ENCODE measurements around the gene PRPF6. TPM values are rescaled to one million over a fixed set of nuclear protein-coding genes. Genes with fewer than 3 reads are reported as not detected.

The PRPF6 gene
- total RNA-seq, 4 donors from 2014 or later = 39.3 to 68.4 (median 47.7) TPM

DNA sequence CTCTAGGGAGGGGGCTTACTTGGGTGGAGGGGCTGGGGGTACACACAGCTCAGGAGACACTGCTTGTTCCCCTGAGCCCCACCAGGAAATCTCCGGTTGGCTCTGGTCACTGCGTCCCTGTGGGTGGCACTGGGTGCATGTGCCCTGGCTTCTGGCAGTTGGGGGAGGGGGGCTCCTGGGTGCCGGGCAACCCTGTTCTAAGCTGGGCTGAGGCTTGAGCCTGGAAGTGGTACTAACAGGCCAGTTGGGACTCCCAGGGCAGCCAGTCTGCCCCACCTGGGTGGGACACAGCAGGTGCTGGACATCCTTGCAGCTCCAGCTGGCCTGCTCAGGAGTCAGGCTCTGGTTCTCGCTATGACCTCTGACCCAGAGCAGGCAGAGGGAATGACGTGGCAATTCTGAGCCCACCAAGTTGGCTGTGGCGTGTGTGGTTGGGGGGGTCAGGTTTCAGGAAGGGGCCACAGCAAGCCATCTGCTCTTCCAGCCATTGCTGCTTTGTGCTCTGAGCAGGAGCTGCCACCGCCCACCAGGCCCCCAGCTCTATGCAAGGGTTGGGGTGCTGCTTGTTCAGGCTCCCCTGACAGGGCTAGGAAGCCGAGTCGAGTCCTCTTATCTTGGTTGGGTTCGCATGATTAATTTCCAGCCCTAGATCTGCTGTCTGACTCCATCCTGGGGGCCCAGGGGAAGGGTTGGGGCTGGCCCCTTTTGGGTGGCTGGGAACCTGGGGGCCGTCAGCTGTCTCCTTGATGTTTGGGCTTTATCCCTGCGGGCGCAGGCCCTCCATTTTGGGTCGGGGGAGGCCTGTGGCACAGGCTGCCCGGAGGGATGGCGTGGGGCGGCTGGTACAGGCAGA, 55.6 kb downstream of the PRPF6 start:
- in situ Hi-C loops (cut with MboI; ENCODE audit: low sequenced_read_pairs in 4 of 4) = no loop called here

DNA sequence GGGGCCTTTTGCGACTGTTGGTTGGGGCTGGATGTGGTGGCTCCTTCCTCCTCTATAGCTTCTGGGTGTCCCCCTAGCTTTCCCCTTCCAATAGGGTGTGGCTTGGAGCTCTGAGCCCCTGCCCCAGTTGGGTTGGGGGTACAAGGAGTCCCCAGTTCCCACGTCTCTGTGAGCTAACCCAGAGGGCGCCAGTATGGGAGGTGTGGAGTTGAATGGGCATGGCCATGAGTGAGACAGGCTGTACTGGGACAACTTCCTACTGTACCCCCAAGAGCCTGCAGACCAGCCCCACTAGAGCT, 56.2 kb downstream of the PRPF6 start:
- no peak overlapping the region for H3K4me3 ChIP-seq
- intact Hi-C loops (cut with DNase I; ENCODE audit: low total_unique reads) (no loop called here), in situ Hi-C loops (cut with MboI; ENCODE audit: low sequenced_read_pairs in 4 of 4) (no loop called here)
- TF ChIP-seq, protein P1, sequence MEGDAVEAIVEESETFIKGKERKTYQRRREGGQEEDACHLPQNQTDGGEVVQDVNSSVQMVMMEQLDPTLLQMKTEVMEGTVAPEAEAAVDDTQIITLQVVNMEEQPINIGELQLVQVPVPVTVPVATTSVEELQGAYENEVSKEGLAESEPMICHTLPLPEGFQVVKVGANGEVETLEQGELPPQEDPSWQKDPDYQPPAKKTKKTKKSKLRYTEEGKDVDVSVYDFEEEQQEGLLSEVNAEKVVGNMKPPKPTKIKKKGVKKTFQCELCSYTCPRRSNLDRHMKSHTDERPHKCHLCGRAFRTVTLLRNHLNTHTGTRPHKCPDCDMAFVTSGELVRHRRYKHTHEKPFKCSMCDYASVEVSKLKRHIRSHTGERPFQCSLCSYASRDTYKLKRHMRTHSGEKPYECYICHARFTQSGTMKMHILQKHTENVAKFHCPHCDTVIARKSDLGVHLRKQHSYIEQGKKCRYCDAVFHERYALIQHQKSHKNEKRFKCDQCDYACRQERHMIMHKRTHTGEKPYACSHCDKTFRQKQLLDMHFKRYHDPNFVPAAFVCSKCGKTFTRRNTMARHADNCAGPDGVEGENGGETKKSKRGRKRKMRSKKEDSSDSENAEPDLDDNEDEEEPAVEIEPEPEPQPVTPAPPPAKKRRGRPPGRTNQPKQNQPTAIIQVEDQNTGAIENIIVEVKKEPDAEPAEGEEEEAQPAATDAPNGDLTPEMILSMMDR (IDR thresholded peaks at IDR 0.05 in 4 of 5, conservative IDR thresholded peaks at IDR 0.05 in 1 of 5) = no peak
- TF ChIP-seq POLR2A (IDR thresholded peaks at IDR 0.05) = no peak
- H3K4me1 ChIP-seq = peaks cover 3 to 18% of the 10 kb centered on the region in 2 donors
- peaks cover 0 to 19% of the 10 kb centered on the region in 2 donors for H3K36me3 ChIP-seq
- no peak for ATAC-seq
- no peak overlapping the region for H3K27ac ChIP-seq
- peaks cover 39 to 50% (median 47%) of the 10 kb centered on the region in 3 donors for H3K27me3 ChIP-seq
- no peak for DNase-seq
- H3K9me3 ChIP-seq = no peaks in the 10 kb centered on the region

More for the DNA sequence above, 55.6 kb downstream of the PRPF6 start:
- intact Hi-C loops (cut with DNase I; ENCODE audit: low total_unique reads) = no loop called here
- Histone ChIP-seq H3K4me1 (peaks cover 0 to 13% of the 10 kb centered on the region in 2 donors), H3K36me3 (peaks cover 0 to 23% of the 10 kb centered on the region in 2 donors), H3K4me3 (no peak overlapping the region), H3K27ac (no peak overlapping the region), H3K9me3 (no peaks in the 10 kb centered on the region), H3K27me3 (peaks cover 33 to 45% (median 41%) of the 10 kb centered on the region in 3 donors)
- no peak for TF ChIP-seq POLR2A (IDR thresholded peaks at IDR 0.05)
- TF ChIP-seq, protein P1 (IDR thresholded peaks at IDR 0.05 in 4 of 5, conservative IDR thresholded peaks at IDR 0.05 in 1 of 5) = no peak
- ATAC-seq (no peak), DNase-seq (no peak)

DNA sequence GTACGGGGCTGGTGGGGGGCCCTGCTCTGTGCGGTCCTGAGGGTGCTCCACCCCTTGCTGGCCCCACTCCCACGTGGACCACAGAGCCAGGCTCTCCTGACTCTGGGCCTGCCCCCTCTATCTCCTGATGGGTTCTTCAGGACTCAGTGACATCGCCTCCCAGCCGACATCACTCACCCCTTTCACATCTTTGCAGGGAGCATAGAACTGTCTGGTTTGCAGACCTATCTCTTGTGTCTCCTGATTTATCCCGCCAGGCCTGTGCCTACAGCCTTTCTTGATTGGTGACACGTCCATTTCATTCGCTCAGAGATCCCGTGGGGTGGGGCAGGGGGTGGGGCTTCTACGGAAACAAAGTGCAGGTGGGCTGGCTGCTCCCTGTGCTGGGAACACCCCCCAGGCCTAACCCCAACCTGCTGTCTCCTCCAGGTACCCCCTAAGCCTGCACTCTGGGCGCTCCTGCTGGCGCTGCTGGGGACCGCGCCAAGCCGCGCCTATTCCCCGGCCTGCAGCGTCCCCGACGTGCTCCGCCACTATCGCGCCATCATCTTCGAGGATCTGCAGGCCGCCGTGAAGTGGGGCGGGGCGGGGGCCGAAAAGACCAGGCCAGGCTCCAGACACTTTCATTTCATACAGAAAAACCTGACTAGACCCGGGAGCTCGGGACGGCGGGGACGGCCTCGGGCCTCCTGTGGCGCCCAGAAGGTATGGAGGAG, 56.7 kb downstream of the PRPF6 start:
- in situ Hi-C loops (cut with MboI; ENCODE audit: low sequenced_read_pairs in 4 of 4) = no loop called here
- ATAC-seq = no peak

DNA sequence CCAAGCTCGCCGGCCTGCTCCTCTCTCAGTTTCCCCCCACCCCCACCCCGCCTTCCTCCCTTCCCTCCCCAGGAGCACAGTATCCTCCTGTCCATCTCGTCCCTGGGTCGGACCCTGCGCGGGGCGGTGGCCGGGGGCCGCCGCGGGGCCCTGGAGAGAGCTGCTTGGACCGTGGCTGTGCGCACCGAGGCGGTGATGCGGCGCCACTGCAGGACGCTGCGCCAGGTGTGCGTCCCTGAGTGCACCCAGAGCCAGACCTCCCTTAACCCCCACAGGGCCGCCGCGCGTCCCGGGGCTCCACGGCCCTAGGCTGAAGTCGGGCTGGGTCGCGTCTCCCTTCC, 57.3 kb downstream of the PRPF6 start:
- intact Hi-C loops (cut with DNase I; ENCODE audit: low total_unique reads) = no loop called here
- peak overlapping the region in 1 of 4 donors; percentile 56 for H3K27ac ChIP-seq
- DNase-seq = no peak
- peak in 1 of 2 donors; percentile 12 for ATAC-seq
- no peak for TF ChIP-seq POLR2A (IDR thresholded peaks at IDR 0.05)
- H3K36me3 ChIP-seq = peaks cover 0 to 9% of the 10 kb centered on the region in 2 donors
- H3K27me3 ChIP-seq = peaks cover 42 to 55% (median 53%) of the 10 kb centered on the region in 3 donors
- in situ Hi-C loops (cut with MboI; ENCODE audit: low sequenced_read_pairs in 4 of 4) = no loop called here
- H3K9me3 ChIP-seq = no peaks in the 10 kb centered on the region
- H3K4me1 ChIP-seq = peaks cover 3 to 21% of the 10 kb centered on the region in 2 donors
- peak overlapping the region; percentile 50 to 55 (median 52) for H3K4me3 ChIP-seq

More for the DNA sequence above, 56.7 kb downstream of the PRPF6 start:
- intact Hi-C loops (cut with DNase I; ENCODE audit: low total_unique reads) = no loop called here
- TF ChIP-seq, protein P1 (IDR thresholded peaks at IDR 0.05 in 4 of 5, conservative IDR thresholded peaks at IDR 0.05 in 1 of 5) = no peak
- no peak for TF ChIP-seq POLR2A (IDR thresholded peaks at IDR 0.05)
- Histone ChIP-seq H3K9me3 (no peaks in the 10 kb centered on the region), H3K4me1 (peaks cover 3 to 21% of the 10 kb centered on the region in 2 donors), H3K36me3 (peaks cover 0 to 14% of the 10 kb centered on the region in 2 donors), H3K27ac (no peak overlapping the region), H3K4me3 (peak overlapping the region; percentile 50 to 55 (median 52)), H3K27me3 (peaks cover 42 to 55% (median 51%) of the 10 kb centered on the region in 3 donors)
- no peak for DNase-seq

All from gastrocnemius medialis (tissue), 4 donors.